Left lung (tissue), 10 donors: Measurements from ENCODE around the gene RHOC. TPM values are rescaled to one million over a fixed set of nuclear protein-coding genes. Genes with fewer than 3 reads are reported as not detected.

Experiments
- ATAC-seq: fragments of 200-7000 bp; cut with Tn5 transposase; one replicate; pipeline ENCODE4 v1.9.1; 2020; ENCODE audit warnings: moderate library complexity
- DNase-seq, 4 donors: peaks; one replicate each; pipeline ENCODE4 v3.0.0-alpha.2; 2013 to 2020
- H3K27ac ChIP-seq, 2 donors: fragments of 200-600 bp; sonication (generic) in 1 of 2; one replicate each; pipeline versions ENCODE4 v1.5.0 to v1.8.0; 2020 to 2021
- H3K27me3 ChIP-seq, 2 donors: fragments of 200-600 bp; sonication (generic) in 1 of 2; one replicate each; pipeline versions ENCODE4 v1.5.0 to v1.8.0; 2020 to 2021
- H3K36me3 ChIP-seq, 2 donors: fragments of 200-600 bp; sonication (generic) in 1 of 2; one replicate each; pipeline versions ENCODE4 v1.5.0 to v1.8.0; 2020 to 2021
- H3K4me1 ChIP-seq, 2 donors: fragments of 200-600 bp; one replicate each; pipeline ENCODE4 v1.8.0; 2021
- H3K4me3 ChIP-seq, 2 donors: fragments of 200-600 bp; sonication (generic) in 1 of 2; one replicate each; pipeline versions ENCODE4 v1.5.0 to v1.8.0; 2020 to 2021; ENCODE audit warnings: mild to moderate bottlenecking in 1 of 2
- H3K9me3 ChIP-seq, 2 donors: fragments of 200-600 bp; sonication (generic) in 1 of 2; one replicate each; pipeline versions ENCODE4 v1.5.0 to v1.8.0; 2020 to 2021
- intact Hi-C, 2 donors: fragments of 100-400 bp; cut with DNase I; formaldehyde crosslinking; loops; one replicate each; pipeline versions ENCODE4 v1.11.2 to v1.14.2; 2022
- polyA plus RNA-seq, 6 donors: library from polyadenylated mRNA; unstranded; fragments of 120-200 nt; gene quantifications; one replicate each; pipeline ENCODE4 v1.2.1, GENCODE V29; 2013; ENCODE audit not compliant: insufficient read length in 6 of 6
- total RNA-seq, 2 donors: library from RNA; stranded (reverse); fragmentation: NEBNext Ultra II Directional; extraction: Animal tissue kit (Norgen Biotek cat#: 25700); gene quantifications; one replicate each; pipeline ENCODE4 v1.2.1, GENCODE V29; 2021
- TF ChIP-seq, protein P1 (sequence below), 2 donors: fragments of 200-600 bp; sonication (generic) in 1 of 2; IDR thresholded peaks; one replicate each; pipeline versions ENCODE4 v1.5.0 to v1.8.0; 2021; ENCODE audit warnings: antibody characterized with exemption in 2 of 2
- donor health status: DM: no; HTN: yes; CAD: no.
- donor health status: DM: no; HTN: no; CAD: no.

Gene RHOC
- total and polyA plus RNA-seq, 8 donors, result 195 to 259 (median 208) TPM

DNA sequence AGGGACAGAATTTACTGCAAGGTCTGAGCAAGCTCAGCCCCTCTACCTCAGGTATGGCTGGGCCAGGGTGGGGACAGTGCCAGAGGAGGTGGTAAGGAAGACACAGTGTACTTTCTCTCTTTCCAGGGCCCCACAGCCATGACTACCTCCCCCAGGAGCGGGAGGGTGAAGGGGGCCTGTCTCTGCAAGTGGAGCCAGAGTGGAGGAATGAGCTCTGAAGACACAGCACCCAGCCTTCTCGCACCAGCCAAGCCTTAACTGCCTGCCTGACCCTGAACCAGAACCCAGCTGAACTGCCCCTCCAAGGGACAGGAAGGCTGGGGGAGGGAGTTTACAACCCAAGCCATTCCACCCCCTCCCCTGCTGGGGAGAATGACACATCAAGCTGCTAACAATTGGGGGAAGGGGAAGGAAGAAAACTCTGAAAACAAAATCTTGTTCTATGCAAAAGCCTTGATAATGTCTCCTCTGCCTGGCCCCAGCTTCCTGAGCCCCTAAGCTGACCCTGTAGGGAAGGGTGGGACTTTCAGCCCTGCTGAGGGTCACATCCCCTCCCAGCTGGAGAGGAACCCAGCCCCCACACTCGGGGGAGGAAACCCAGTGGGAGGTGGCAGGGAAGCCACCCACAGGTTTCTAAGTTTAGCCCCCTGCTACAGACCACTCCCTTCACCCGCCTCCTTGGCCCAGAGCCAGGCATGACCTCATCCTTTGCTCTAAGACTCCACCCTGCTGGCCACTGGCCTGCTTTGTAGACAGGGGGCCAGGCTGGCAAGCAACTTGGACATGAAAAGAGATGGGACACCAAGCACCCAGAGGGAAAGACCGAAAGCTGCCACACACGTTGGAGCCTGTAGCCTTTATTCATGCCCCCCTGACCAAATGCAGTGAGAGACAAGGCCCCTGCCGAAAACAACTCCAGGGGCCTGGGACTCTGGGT, 6.4 kb downstream of the RHOC start:
- Histone ChIP-seq H3K9me3 (no peaks in the 10 kb centered on the region), H3K36me3 (peaks cover 0 to 65% of the 10 kb centered on the region in 2 donors), H3K4me1 (peaks cover 36 to 67% of the 10 kb centered on the region in 2 donors), H3K27me3 (peaks cover 0 to 2% of the 10 kb centered on the region in 2 donors), H3K27ac (peak overlapping the region; percentile 66 to 94), H3K4me3 (no peak overlapping the region)
- ATAC-seq (peak; percentile 60), DNase-seq (peak; percentile 86 to 94 (median 90))
- intact Hi-C loops, result loop anchor here in 1 of 2 donors (10.0 kb wide), 2 partner anchors 76 to 306 kb away; partner anchors contain the start of gene CTTNBP2NL
- TF ChIP-seq, protein P1, sequence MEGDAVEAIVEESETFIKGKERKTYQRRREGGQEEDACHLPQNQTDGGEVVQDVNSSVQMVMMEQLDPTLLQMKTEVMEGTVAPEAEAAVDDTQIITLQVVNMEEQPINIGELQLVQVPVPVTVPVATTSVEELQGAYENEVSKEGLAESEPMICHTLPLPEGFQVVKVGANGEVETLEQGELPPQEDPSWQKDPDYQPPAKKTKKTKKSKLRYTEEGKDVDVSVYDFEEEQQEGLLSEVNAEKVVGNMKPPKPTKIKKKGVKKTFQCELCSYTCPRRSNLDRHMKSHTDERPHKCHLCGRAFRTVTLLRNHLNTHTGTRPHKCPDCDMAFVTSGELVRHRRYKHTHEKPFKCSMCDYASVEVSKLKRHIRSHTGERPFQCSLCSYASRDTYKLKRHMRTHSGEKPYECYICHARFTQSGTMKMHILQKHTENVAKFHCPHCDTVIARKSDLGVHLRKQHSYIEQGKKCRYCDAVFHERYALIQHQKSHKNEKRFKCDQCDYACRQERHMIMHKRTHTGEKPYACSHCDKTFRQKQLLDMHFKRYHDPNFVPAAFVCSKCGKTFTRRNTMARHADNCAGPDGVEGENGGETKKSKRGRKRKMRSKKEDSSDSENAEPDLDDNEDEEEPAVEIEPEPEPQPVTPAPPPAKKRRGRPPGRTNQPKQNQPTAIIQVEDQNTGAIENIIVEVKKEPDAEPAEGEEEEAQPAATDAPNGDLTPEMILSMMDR (IDR thresholded peaks at IDR 0.05), result peak in 1 of 2 donors; percentile 30

DNA sequence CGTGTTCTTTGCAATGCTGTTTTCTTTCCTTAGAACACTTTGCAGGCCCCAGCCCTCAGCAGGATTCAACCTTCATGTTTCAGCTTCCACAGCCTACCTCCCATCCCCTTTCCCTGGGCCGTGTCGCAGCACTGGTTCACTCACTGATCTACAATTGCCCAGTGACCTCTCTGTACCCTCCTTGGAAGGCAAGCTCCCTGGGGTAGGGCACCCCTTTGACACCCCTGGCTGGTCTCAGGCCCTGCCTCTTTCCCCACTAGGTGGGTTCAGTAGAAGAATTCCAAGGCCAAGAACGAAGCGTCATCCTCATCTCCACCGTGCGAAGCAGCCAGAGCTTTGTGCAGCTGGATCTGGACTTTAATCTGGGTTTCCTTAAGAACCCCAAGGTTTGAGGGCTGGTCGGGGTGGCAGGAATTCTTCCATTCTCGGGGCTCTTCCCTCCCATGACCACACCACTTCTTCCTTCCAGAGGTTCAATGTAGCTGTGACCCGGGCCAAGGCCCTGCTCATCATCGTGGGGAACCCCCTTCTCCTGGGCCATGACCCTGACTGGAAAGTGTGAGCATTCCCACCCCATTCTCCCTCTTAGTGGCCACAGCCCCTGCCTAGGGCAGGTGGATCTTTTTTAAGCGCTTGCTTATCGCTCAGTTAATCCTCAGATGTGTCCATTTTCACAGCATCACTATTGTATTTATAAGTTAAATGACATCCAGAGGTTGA, 7.3 kb downstream of the RHOC start:
- no peak overlapping the region for H3K4me3 ChIP-seq
- DNase-seq (no peak), ATAC-seq (no peak)
- TF ChIP-seq, protein P1 (IDR thresholded peaks at IDR 0.05), result no peak
- no peaks in the 10 kb centered on the region for H3K9me3 ChIP-seq
- H3K4me1 ChIP-seq, result peaks cover 27 to 57% of the 10 kb centered on the region in 2 donors
- peak overlapping the region; percentile 66 to 94 for H3K27ac ChIP-seq
- H3K27me3 ChIP-seq, result no peaks in the 10 kb centered on the region
- intact Hi-C loops, result loop anchor here in 1 of 2 donors (10.0 kb wide), 2 partner anchors 75 to 305 kb away; partner anchors contain the start of gene CTTNBP2NL
- peaks cover 0 to 74% of the 10 kb centered on the region in 2 donors for H3K36me3 ChIP-seq

DNA sequence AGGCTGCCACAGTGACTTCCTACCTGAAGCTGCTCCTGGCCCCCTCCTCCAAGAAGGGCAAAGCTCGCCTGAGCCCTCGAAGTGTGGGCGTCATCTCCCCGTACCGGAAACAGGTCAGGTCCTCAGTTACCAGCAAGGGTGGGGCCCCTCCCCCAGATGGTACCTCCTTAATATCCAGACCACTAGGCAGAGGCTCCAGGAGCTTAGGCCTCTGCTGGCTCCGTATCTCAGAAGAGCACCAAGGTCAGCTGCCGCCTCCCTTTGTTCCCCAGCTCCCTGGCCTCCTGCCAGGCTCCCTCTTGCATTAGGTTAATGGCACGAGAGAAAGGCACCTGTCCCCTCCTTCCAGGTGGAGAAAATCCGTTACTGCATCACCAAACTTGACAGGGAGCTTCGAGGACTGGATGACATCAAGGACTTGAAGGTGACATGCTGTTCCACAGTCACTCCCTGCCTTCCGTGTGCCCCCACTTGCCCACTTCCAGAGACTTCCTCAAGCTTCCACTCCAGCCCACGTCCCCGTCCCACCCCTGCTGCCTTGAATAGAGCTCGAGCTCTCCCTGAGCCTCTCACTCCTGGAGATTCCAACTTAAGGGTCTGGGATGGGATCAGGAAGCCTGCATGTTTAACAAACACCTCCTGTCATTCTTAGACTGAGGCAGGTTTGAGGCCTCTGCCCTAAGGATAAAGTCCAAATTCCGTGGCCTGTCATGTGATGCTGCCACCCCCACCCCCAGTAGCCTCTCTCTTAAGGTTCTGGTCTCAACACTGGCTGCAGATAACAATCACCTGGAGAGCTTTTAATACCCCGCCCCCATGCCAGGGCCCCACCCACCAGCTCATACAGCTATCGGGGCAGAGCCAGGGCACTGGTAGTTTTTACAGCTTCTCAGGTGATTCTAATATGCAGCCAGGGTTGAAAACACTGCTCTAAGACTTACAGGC, 8.3 kb downstream of the RHOC start:
- DNase-seq, result peak in 2 of 4 donors; percentile 45 to 62
- TF ChIP-seq, protein P1 (IDR thresholded peaks at IDR 0.05), result no peak
- Histone ChIP-seq H3K4me3 (no peak overlapping the region), H3K9me3 (no peaks in the 10 kb centered on the region), H3K4me1 (peaks cover 21 to 48% of the 10 kb centered on the region in 2 donors), H3K27ac (peak overlapping the region; percentile 66 to 94), H3K27me3 (no peaks in the 10 kb centered on the region), H3K36me3 (peaks cover 0 to 84% of the 10 kb centered on the region in 2 donors)
- peak; percentile 50 for ATAC-seq
- intact Hi-C loops, result no loop called here

DNA sequence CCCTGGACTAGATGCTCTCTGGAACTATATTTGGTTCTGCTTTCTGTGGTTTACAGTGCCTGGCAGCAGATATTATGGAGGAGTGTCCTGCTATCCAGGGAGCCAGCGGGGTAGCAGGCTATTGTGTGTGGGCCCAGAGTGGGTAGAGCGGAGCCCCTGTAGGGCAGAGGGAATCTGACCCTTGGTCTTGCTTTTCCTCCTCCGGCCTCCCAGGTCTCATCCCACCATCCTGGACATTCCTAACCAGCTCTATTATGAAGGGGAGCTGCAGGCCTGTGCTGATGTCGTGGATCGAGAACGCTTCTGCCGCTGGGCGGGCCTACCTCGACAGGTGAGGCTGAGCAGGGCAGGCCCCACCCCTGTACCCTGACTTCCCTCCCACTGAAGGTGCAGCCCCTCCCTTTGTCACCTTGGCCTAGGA, 9.1 kb downstream of the RHOC start:
- Histone ChIP-seq H3K4me1 (peaks cover 21 to 39% of the 10 kb centered on the region in 2 donors), H3K27ac (peak overlapping the region; percentile 66 to 94), H3K27me3 (no peaks in the 10 kb centered on the region), H3K4me3 (no peak overlapping the region), H3K36me3 (peaks cover 0 to 84% of the 10 kb centered on the region in 2 donors), H3K9me3 (no peaks in the 10 kb centered on the region)
- TF ChIP-seq, protein P1 (IDR thresholded peaks at IDR 0.05), result no peak
- DNase-seq (no peak), ATAC-seq (no peak)
- intact Hi-C loops, result no loop called here
